GM12892 (cell line): ENCODE results near the gene DYNC1LI2.

Experiments
- POLR2A ChIP-seq: IDR thresholded peaks from 2 replicates; pipeline ENCODE4 v1.6.1; 2011; ENCODE audit warnings: low read depth, low read length, control low read depth
- POLR2AphosphoS5 ChIP-seq: IDR thresholded peaks from 2 replicates; pipeline ENCODE4 v1.6.1; 2011; ENCODE audit warnings: low read depth, low read length, control low read depth
- TAF1 ChIP-seq: IDR thresholded peaks from 2 replicates; pipeline ENCODE4 v1.6.1; 2011; ENCODE audit warnings: low read depth, mild to moderate bottlenecking, control low read depth, low read length, borderline replicate concordance

- no peak for TF ChIP-seq POLR2AphosphoS5
- TF ChIP-seq POLR2A = no peak
- no peak for TF ChIP-seq TAF1
Measured at GRCh38 chr16:66752379-66752778, 970 bp upstream of the DYNC1LI2 start.
